Adrenal gland (tissue), 12 donors: ENCODE measurements around the gene DMRTA1. TPM values are rescaled to one million over a fixed set of nuclear protein-coding genes. Genes with fewer than 3 reads are reported as not detected.

Source experiments
- DNase-seq, 7 donors: peaks; one replicate each; pipeline ENCODE4 v3.0.0-alpha.2; 2019 to 2020
- H3K27ac ChIP-seq, 5 donors: fragments of 200-600 bp; sonication (generic) in 4 of 5; 1 replicate in 3 of 5; 2 replicates in 2 of 5; pipeline versions ENCODE4 v1.5.1 to v1.8.0; 2016 to 2020; ENCODE audit warnings: mild to moderate bottlenecking in 1 of 5
- H3K27me3 ChIP-seq: fragments of 200-600 bp; 2 replicates; pipeline ENCODE4 v1.8.0; 2021
- H3K36me3 ChIP-seq, 2 donors: fragments of 200-600 bp; replicated peaks in 1 of 2; 1 replicate in 1 of 2; 2 replicates in 1 of 2; pipeline versions ENCODE4 v1.5.1 to v1.8.0; 2018 to 2022
- H3K4me1 ChIP-seq, 2 donors: fragments of 200-600 bp; replicated peaks in 1 of 2; 1 replicate in 1 of 2; 2 replicates in 1 of 2; pipeline versions ENCODE4 v1.5.1 to v1.8.0; 2018 to 2021
- H3K4me3 ChIP-seq, 4 donors: fragments of 200-600 bp; sonication (generic) in 3 of 4; one replicate each; pipeline ENCODE4 v1.5.1; 2016 to 2018
- H3K9me3 ChIP-seq, 3 donors: fragments of 200-600 bp; sonication (generic) in 1 of 3; replicated peaks in 1 of 3; 1 replicate in 2 of 3; 2 replicates in 1 of 3; pipeline versions ENCODE4 v1.5.1 to v1.8.0; 2016 to 2021
- POLR2A ChIP-seq, 2 donors: fragments of 450-650 bp; IDR thresholded peaks; one replicate each; pipeline ENCODE4 v1.6.1; 2017; ENCODE audit warnings: antibody characterized with exemption in 2 of 2, mild to moderate bottlenecking in 2 of 2, moderate library complexity in 1 of 2
- WGBS, 4 donors: extraction: QIAGEN DNeasy Blood & Tissue Kit in 2 of 4; methylation state at CpG; one replicate each; pipeline versions ENCODE4 v1.1.5 to v1.1.7; 2013 to 2017; 5-methylcytosine and 5-hydroxymethylcytosine counted together
- intact Hi-C, 2 donors: fragments of 100-400 bp; cut with DNase I; formaldehyde crosslinking; loops; one replicate each; pipeline versions ENCODE4 v1.14.1 to v1.15.0; 2022 to 2023
- polyA plus RNA-seq, 3 donors: library from polyadenylated mRNA; stranded (reverse); fragments of 200-250 nt in 2 of 3; fragments of 350-450 nt in 1 of 3; fragmentation: Illumina TruSeq in 1 of 3; extraction: RNeasy Lipid Tissue Mini Kit (QIAGEN cat#74804) in 1 of 3; gene quantifications; one replicate each; pipeline ENCODE4 v1.2.3, GENCODE V29; 2013 to 2014
- total RNA-seq, 9 donors: library from RNA; depleted of rRNA in 4 of 9; stranded (reverse); fragments of >200 nt in 4 of 9; fragments of 120-200 nt in 1 of 9; fragmentation: NEBNext Ultra II Directional in 1 of 9; extraction: Animal tissue kit (Norgen Biotek cat#: 25700) in 1 of 9; gene quantifications; one replicate each; pipeline versions ENCODE4 v1.1.0 to v1.2.4, GENCODE V29; 2013 to 2023
- TF ChIP-seq, protein P1 (sequence below), 6 experiments: fragments of 450-650 bp in 4 of 6; fragments of 200-600 bp in 2 of 6; sonication (generic) in 1 of 6; IDR thresholded peaks; 1 replicate in 5 of 6; 2 replicates in 1 of 6; pipeline versions ENCODE4 v1.5.1 to v1.8.0; 2016 to 2021; ENCODE audit warnings: antibody characterized with exemption in 6 of 6, mild to moderate bottlenecking in 2 of 6, moderate library complexity in 1 of 6
- donor health status: healthy with polysubstance abuse.
- donor health status: Bipolar disorder and iron deficiency.
- donor health status: DM: yes; HTN: yes; CAD: no.
- donor health status: DM: no; HTN: no; CAD: no.
- donor health status: DM: no; HTN: no; CAD: no.
- donor health status: DM: yes; HTN: yes; CAD: no.

DMRTA1 gene
- total and polyA plus RNA-seq, 12 donors: under 0.01 to 2.0 (median 0.10) TPM; not detected in 3

DNA sequence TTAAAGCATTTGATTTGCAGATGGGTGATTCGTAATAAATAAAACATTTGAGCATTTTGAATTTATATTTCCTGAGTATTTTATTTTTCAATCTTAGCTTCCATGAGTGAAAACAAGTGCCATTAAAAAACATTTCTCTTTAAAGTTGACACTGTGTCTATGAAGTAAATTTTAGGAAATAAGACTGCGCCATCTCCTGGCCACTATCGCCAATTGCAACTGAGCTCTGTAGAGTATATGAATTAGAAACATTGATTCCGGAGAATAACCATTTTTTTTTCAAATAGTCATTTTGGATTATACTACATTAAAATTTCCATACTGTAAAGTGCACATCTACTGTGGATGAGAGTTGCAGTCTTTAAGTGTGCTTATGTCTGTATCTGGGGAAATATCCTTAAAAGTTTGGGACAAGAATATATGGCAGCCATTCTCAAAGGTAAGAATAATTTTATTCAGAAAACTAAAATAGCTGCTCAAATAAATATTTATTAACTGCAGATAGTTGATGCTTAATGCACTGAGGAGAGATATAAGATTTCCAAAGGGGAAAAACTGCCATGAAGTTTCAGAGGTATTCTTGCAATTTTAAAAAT, 5.9 kb downstream of the DMRTA1 start:
- no peak for TF ChIP-seq POLR2A (IDR thresholded peaks at IDR 0.05)
- TF ChIP-seq, protein P1, sequence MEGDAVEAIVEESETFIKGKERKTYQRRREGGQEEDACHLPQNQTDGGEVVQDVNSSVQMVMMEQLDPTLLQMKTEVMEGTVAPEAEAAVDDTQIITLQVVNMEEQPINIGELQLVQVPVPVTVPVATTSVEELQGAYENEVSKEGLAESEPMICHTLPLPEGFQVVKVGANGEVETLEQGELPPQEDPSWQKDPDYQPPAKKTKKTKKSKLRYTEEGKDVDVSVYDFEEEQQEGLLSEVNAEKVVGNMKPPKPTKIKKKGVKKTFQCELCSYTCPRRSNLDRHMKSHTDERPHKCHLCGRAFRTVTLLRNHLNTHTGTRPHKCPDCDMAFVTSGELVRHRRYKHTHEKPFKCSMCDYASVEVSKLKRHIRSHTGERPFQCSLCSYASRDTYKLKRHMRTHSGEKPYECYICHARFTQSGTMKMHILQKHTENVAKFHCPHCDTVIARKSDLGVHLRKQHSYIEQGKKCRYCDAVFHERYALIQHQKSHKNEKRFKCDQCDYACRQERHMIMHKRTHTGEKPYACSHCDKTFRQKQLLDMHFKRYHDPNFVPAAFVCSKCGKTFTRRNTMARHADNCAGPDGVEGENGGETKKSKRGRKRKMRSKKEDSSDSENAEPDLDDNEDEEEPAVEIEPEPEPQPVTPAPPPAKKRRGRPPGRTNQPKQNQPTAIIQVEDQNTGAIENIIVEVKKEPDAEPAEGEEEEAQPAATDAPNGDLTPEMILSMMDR (IDR thresholded peaks at IDR 0.05): peak; percentile 57 to 81 (median 66)
- Histone ChIP-seq H3K9me3 (no peaks in the 10 kb centered on the region), H3K4me3 (no peak overlapping the region), H3K27ac (no peak overlapping the region), H3K36me3 (no peaks in the 10 kb centered on the region), H3K4me1 (peaks cover 0 to 2% of the 10 kb centered on the region in 2 donors), H3K27me3 (peaks cover 38% of the 10 kb centered on the region)
- 8 to 13% (median 10%) methylated on average over 4 of the region's 4 CpGs for WGBS, 4 donors
- intact Hi-C loops: loop anchor here in 1 of 2 donors (10.0 kb wide), 1 partner anchor 148 kb away; no protein-coding TSS in a partner anchor
- DNase-seq: peak in 5 of 7 donors; percentile 19 to 74 (median 57)

DNA sequence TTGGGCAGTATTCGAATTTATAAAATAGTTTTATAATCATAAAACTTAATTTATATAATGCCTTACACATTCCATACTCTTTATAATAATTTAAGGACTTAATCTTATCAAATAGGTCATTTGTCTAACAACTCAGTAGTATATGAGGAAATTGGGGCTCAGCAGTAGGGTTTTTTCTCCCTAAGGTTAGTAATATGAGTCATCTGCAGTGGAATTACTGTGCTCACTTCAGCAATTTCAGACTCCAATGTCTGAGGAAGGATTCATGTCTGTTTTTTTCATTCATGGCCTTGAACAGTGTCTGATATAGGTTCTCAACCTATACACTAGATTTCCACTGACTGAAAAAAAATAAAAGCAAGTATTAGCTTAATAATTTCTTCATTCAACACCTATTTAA, 7.4 kb downstream of the DMRTA1 start:
- no peaks in the 10 kb centered on the region for H3K9me3 ChIP-seq
- WGBS, 4 donors: 0 to 49% (median 28%) methylated on average over 1 of the region's 1 CpG
- H3K4me1 ChIP-seq: no peaks in the 10 kb centered on the region
- H3K27ac ChIP-seq: no peak overlapping the region
- intact Hi-C loops: loop anchor here in 1 of 2 donors (10.0 kb wide), 1 partner anchor 149 kb away; no protein-coding TSS in a partner anchor
- peaks cover 26% of the 10 kb centered on the region for H3K27me3 ChIP-seq
- no peaks in the 10 kb centered on the region for H3K36me3 ChIP-seq
- no peak for TF ChIP-seq POLR2A (IDR thresholded peaks at IDR 0.05)
- TF ChIP-seq, protein P1 (IDR thresholded peaks at IDR 0.05): no peak
- DNase-seq: no peak
- no peak overlapping the region for H3K4me3 ChIP-seq

DNA sequence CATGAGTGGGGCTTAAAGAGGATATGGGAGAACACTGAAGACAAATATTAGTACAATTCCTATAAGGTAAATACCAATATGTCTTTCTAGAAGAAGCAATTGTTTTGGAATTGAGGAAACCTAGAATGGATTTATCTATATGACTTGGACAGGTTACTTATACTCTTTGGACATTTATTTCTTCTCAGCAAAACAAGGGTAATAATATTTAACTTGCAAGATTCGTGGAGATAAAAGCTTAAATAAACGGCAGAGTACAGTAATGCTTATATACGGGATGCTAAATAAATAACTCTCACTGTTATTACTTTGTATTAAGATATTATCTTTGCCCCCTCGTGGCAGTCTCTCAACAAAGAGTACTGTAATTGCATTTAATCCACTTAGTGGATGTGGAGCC, 8.6 kb downstream of the DMRTA1 start:
- Histone ChIP-seq H3K4me3 (no peak overlapping the region), H3K9me3 (no peaks in the 10 kb centered on the region), H3K36me3 (no peaks in the 10 kb centered on the region), H3K4me1 (no peaks in the 10 kb centered on the region), H3K27me3 (peaks cover 17% of the 10 kb centered on the region), H3K27ac (no peak overlapping the region)
- WGBS, 4 donors: 48 to 68% (median 53%) methylated on average over 4 of the region's 4 CpGs
- no peak for DNase-seq
- no peak for TF ChIP-seq POLR2A (IDR thresholded peaks at IDR 0.05)
- TF ChIP-seq, protein P1 (IDR thresholded peaks at IDR 0.05): no peak
- intact Hi-C loops: loop anchor here (5.0 to 10.0 kb wide), 2 partner anchors 150 to 153 kb away; no protein-coding TSS in a partner anchor

DNA sequence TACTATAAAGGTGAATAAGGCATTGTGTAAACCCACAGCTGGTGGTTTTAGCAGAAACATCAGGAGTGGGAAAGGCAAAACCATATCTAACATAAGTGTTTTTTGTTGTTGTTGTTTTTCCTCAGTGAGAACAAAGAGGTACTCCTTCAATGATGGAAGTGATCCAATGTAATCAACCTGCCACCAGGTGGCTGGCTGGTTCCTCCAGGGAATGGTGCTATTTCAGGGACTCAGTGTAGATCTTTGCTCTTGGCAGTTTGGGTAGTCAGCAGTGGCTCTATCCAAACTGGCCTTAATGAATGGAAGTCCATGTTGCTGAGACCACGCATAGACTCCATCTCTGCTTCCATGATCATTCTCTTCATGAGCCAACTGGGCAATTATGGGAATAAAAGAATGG, 10.8 kb downstream of the DMRTA1 start:
- Histone ChIP-seq H3K27me3 (no peaks in the 10 kb centered on the region), H3K36me3 (no peaks in the 10 kb centered on the region), H3K27ac (no peak overlapping the region), H3K4me3 (no peak overlapping the region), H3K9me3 (no peaks in the 10 kb centered on the region), H3K4me1 (no peaks in the 10 kb centered on the region)
- intact Hi-C loops: loop anchor here (5.0 to 10.0 kb wide), 2 partner anchors 153 to 155 kb away; no protein-coding TSS in a partner anchor
- TF ChIP-seq, protein P1 (IDR thresholded peaks at IDR 0.05): no peak
- TF ChIP-seq POLR2A (IDR thresholded peaks at IDR 0.05): no peak
- no peak for DNase-seq
- WGBS, 4 donors: 61 to 95% (median 77%) methylated on average over 1 of the region's 1 CpG
